Cardiac fibroblast (primary cell): ENCODE results near the gene DHX34.

Source experiments
- DNase-seq, 2 donors: peaks; one replicate each; pipeline versions ENCODE4 v3.0.0 to v3.0.0-alpha.2; 2010; ENCODE audit warnings: low read depth in 2 of 2
- H3K4me3 ChIP-seq, 2 donors: replicated peaks in 1 of 2; 1 replicate in 1 of 2; 2 replicates in 1 of 2; pipeline ENCODE4 v1.5.1; 2011; ENCODE audit warnings: low read depth in 2 of 2, low read length in 2 of 2, mild to moderate bottlenecking in 2 of 2, moderate library complexity in 1 of 2
- TF ChIP-seq, protein P1 (sequence below): IDR thresholded peaks from one replicate; pipeline ENCODE4 v1.5.1; 2011; ENCODE audit warnings: low read depth, mild to moderate bottlenecking, low read length, inconsistent platforms

Gene DHX34

DNA sequence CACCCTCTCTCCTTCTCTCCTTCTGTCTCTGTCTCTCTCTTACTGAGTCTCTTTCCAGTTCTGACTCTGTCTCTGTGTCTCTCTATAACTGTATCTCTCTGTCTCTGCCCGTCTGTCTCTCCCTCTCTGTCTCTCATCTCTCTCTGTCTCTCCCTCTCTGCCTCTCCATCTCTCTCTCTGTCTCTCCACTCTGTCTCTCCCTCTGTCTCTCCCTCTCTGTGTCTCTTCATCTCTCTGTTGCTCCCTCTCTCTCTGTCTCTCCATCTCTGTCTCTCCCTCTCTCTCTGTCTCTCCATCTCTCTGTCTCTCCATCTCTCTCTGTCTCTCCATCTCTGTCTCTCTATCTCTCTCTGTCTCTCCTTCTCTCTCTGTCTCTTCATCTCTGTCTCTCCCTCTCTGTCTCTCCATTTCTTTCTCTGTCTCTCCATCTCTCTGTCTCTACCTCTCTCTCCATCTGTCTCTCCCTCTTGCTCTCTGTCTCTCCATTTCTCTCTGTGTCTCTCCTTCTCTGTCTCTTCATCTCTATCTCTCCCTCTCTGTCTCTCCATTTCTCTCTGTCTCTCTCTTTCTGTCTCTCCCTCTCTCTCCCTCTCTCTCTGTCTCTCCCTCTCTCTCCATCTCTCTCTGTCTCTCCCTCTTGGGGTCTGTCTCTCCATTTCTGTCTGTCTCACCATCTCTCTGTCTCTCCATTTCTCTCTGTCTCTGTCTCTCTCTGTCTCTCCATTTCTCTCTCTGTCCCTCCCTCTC is 73.5 kb downstream of the DHX34 start:
- DNase-seq = no peak

DNA sequence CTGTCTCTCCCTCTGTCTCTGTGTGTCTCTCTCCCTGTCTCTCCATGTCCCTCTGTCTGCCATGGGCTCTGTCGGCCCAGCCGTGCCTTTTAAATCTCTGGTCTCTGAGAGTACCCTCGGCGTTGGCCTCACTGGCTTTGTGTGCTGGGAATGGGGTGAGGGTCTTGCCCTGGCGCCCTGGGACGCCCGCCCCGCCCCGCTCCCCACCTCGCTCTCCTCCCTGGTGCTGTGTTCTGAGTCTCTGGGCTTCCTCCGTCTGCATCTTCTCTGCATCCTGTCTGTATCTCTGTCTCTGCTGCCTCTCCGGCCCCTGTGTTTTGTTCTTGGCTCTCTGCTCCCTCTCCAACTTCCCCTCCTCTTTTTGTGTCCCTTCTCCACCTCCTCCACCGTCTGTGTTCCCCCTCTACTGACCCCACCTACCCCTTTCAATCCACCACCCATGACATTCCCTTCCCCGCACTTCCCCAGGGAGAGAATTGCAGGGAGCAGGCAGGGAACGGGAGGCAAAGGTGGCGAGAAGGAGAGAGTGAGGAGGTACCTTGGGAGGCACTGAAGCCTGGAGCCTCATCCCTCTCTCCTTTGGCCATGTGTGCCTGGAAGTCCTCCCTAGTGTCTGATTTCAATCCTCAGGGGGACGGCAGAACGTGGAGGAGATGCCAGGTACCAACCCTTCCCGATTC is 74.2 kb downstream of the DHX34 start:
- no peak overlapping the region for H3K4me3 ChIP-seq
- TF ChIP-seq, protein P1, sequence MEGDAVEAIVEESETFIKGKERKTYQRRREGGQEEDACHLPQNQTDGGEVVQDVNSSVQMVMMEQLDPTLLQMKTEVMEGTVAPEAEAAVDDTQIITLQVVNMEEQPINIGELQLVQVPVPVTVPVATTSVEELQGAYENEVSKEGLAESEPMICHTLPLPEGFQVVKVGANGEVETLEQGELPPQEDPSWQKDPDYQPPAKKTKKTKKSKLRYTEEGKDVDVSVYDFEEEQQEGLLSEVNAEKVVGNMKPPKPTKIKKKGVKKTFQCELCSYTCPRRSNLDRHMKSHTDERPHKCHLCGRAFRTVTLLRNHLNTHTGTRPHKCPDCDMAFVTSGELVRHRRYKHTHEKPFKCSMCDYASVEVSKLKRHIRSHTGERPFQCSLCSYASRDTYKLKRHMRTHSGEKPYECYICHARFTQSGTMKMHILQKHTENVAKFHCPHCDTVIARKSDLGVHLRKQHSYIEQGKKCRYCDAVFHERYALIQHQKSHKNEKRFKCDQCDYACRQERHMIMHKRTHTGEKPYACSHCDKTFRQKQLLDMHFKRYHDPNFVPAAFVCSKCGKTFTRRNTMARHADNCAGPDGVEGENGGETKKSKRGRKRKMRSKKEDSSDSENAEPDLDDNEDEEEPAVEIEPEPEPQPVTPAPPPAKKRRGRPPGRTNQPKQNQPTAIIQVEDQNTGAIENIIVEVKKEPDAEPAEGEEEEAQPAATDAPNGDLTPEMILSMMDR = no peak
- DNase-seq = no peak

More for the DNA sequence above, 73.5 kb downstream of the DHX34 start:
- TF ChIP-seq, protein P1 = no peak
- H3K4me3 ChIP-seq = no peak overlapping the region

DNA sequence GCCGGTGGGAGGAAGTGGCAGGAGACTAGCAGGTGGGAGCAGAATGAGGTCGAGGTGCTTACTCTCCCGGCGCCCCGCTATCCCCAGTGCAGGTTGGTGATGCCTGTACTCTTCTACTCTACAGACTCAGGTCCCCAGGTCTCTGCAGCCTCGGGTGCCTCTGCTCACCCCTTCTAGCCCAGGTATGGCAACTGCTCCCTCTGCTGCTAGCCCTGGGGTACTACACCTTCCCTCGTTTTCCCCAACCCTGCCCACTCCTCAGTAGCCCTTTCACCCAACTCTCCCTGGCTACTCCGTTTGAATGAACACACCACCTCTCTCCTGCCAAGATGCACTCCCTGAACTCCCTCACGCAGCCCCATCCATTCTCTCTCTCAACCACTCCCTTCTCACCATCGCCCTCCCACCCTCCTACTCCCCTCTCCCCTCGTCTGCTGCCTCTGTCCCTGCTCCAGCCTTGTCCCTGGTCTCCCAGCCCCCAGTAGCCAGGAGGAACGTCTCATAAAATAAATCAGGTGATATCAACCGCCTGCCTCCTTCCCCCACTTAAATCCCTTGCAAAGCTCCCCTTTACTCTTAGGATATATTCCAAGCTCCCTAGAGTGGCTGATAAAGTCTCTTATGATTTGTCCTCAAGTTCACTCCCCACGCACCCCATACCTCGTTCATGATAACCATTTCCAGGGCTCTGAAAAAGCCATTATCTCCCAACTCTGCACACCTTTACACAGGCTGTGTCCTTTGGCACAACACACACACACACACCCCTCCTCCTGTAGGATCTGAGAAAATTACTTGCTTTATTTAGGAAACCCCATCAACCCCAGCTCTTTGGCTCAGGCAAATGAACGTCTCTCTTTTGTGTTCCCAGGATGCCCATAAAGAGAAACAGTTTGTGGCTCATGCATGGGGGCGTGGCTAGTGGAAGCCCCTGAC is 78.4 kb downstream of the DHX34 start:
- DNase-seq = peak; percentile 58 to 60
- TF ChIP-seq, protein P1 = peak; percentile 95
- H3K4me3 ChIP-seq = peak overlapping the region in 1 of 2 donors; percentile 18

GRCh38 chr19:47428177-47428894 is 79.2 kb downstream of the DHX34 start:
- TF ChIP-seq, protein P1 = no peak
- H3K4me3 ChIP-seq = peak overlapping the region; percentile 11 to 22
- DNase-seq = peak; percentile 99

GRCh38 chr19:47429140-47429793 is 80.2 kb downstream of the DHX34 start:
- no peak overlapping the region for H3K4me3 ChIP-seq
- no peak for DNase-seq
- TF ChIP-seq, protein P1 = no peak
